Activated T-helper 1 cell treated with Interleukin-2 at 50 U/mL for 16 hours (primary cell): ENCODE measurements around the gene NEBL.
"Not testable (repeated sequence)": the region's sequence is repeated elsewhere in the genome, so short reads cannot be mapped to it uniquely, and the experiment has no call there.

Source experiments
- DNase-seq: peaks from one replicate; pipeline ENCODE4 v3.0.0-alpha.2; 2020; ENCODE audit warnings: low read depth

Gene NEBL

DNA sequence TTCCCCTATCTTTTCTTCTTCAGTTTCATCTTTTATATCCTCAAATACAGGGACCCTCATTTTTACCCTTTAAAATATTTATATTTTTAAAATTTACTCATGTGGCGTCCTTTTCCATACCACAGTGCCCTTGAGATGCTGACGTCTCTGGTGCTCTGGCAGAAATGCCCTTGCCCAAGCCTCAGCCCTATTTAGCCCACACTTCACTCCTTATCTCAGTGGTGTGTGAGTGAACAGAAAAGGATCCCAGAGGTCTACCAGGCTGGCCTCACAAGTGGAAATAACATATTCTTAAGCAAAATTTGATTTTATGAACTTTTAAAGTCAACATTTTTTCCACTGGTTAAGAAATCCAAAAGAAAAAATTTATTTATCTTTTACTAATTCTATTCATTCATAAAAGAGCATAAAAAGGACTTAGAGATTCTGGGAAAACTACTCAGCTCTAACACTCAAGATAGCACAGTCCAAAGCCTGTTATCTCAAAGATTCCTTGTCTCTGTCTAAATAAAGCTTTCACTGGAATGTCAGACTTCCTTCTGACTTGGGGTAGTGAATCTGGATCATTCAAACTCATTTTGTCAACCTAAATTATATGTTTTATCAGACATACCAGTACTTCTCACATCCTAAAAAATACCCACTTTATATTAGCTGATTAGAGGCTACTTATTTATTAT lies at the start of gene NEBL:
NEBL (minus strand) TSS at position 166 of the 680 bp plus-strand sequence; CDS start at position 60, 106 bp downstream.
- DNase-seq: no peak

DNA sequence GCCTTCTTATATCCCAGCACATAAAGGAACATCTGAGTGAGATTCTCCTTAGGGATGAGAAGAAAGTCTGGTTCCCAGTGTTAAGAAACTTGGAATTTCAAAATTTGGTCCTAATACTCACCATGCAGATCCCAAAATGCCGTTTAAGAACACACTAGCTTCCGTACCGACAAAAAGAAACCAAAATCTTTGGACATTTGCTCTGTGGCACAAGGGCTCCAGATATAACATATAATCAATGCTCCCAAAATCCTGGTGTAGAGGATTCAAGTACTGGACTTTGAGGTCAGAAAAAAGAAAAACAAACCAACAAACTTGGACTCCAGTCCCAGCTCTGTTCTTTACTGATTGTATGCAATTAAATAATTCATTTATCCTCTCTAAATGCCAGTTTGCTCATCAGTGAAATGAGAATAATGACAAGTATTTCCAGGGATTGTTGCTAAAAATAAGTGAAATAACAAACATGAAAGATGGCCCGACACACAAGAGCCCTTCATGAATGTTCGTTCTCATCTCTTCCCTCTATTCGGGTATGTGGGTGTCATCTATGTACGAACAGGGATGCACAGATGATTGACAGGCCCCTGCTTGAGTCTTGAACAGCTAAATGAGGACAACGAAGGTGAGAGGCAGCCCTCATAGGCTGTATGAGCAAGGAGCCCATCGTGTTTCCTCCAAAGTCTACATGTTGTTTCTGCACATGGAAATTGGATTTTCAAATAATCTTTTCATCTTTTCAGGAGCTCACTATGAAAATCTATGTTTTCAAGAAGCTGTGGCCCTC lies 48.6 kb upstream of the NEBL start:
- DNase-seq: no peak

DNA sequence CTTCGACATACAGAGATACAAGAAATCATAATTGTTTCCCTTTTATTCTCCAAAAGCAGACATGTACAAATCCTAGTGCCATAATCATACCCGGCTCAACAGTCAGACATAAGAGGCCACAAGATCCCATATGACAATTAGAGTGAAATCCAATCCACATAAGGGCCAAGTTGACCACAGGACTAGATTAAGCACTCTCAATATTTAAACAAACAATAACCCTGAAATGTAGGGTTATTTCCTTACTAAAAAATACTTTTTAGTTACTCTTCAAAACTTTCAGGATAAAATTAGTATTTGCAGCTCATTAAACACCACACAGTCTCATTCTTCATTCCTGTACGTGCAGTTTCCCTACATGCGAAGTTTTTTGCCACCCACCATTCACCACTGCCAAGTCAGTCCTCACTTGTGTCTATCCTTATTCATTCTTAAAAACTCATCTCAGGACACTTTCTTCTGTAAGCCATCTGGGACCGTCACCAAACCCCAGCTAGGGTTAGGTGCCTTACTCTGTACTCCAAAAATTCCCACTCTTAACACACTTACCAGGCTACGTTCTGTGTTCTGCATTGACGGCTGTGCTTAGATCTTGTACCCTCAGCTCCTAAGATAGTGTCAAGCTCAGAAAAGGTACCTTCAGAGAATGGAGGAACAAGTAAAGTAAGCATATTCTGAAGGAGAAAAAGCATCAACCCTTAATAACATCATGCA lies 47.8 kb upstream of the NEBL start:
- DNase-seq: no peak

GRCh38 chr10:20939414-20939813 lies 42.3 kb upstream of the NEBL start:
- DNase-seq: not testable (repeated sequence)

GRCh38 chr10:20936396-20936795 lies 39.3 kb upstream of the NEBL start:
- DNase-seq: no peak

DNA sequence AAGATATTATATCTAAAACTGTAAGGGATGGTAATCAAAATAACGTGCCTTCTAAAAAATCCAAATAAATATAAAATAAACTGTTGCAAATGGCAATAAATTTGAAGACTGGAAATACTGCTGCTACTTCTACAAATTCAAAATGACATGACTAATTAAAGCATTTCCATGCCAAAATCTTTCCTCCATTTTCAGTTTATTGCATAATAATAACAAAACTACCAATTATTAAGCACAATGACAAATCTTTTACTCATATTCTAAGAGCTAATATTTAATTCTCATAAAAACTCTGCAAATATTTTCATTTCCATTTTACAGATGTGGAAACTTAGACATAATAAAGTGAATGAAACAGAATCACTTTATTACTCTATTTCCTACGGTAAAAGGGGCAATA lies 38.8 kb upstream of the NEBL start:
- DNase-seq: no peak

- DNase-seq: no peak
Observed at GRCh38 chr10:20935301-20935700, 38.2 kb upstream of the NEBL start.

DNA sequence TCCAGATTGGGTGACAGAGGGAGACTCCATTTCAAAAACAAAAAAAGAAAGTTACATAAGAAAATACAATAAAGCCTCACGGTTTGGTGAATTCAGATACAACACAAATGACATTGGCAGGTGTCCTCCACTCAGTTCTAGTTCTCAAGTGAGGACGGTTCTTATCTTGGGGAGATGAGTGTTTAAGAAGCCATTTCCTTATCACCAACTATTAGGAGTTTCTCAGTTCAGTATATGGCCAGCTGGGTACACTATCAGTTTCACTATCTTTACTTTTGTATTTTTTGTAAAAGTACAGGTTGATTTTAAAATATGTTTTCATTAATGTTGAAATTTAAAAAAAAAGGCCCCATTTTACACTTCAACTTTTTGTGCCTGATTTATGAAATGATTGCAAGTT lies 36.6 kb upstream of the NEBL start:
- DNase-seq: no peak

- DNase-seq: no peak
Observed at GRCh38 chr10:20932606-20933126, 35.6 kb upstream of the NEBL start.

GRCh38 chr10:20931156-20931795 lies 34.2 kb upstream of the NEBL start:
- no peak for DNase-seq

GRCh38 chr10:20927456-20927855 lies 30.3 kb upstream of the NEBL start:
- no peak for DNase-seq

GRCh38 chr10:20922451-20922850 lies 25.3 kb upstream of the NEBL start:
- no peak for DNase-seq

DNA sequence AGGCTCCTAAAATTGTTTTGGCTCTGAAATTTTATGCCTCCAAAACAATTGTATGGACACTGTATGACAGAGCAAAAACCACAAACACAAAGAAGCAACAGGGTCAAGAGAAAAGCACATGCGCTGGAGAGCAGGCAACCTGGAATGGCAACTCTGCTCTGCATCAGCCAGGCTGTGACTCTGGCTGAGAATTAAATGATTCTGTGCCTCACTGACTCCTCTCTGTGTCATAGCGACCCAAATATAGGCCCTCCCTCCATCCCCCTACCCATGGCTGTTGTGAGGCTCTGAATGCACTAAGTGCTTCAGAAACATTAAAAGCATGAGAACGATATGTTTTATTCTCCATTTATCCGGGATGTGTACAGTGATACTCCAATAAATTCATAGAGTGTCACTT lies 24.9 kb upstream of the NEBL start:
- DNase-seq: no peak

- no peak for DNase-seq
Observed at GRCh38 chr10:20920061-20920460, 22.9 kb upstream of the NEBL start.

- DNase-seq: no peak
Observed at GRCh38 chr10:20919481-20919880, 22.4 kb upstream of the NEBL start.

GRCh38 chr10:20916976-20917375 lies 19.9 kb upstream of the NEBL start:
- DNase-seq: no peak

GRCh38 chr10:20912969-20913368 lies 15.9 kb upstream of the NEBL start:
- DNase-seq: no peak

DNA sequence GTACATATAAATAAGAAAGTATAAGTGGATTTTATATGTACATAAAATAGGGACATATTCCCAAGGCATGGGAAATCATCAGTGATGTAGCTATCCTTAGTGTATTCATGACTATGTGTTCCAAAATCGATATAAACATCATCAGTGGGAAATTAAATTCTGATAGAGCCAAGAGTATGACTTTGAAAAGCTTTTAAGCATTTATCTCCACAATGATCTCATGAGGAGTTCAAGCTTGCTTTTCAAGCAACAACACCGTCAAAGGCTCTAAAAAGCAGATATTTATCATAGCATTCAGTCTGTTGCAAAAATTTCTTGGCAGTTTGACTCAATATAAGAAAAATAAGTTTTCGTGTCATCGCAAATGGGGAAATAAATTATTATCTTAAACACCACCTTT lies 14.5 kb upstream of the NEBL start:
- no peak for DNase-seq

GRCh38 chr10:20909801-20910200 lies 12.7 kb upstream of the NEBL start:
- DNase-seq: no peak

- DNase-seq: no peak
Observed at GRCh38 chr10:20908391-20908790, 11.3 kb upstream of the NEBL start.

DNA sequence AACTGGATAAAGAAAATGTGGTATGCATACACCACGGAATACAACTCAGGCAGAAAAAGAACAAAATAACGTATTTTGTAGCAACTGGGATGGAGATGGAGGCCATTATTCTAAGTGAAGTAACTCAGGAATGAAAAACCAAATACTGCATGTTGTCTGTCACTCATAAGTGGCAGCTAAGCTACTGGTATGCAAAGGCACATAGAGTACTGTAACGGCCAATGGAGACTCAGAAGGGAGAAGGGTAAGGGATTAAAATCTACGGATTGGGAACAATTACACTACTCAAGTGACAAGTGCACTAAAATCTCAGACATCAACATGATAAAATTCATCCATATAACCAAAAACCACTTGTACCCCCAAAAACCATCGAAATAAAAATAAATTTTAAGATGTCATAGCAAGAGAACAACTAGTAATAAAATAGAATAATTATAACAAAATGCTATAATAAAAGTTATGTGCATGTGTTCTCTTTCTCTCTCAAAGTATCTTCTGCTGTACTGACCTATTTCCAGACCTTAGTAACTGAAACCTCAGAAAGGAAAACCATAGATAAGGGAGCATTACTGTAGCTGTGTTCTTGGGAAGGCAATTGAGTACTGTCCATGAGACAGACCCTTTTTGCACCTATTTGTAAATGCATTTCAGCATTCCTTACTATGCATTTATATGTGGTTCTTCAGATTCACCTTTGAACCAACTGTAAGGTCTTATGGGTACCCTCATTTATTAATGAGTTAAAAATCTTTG lies 6.7 kb upstream of the NEBL start:
- DNase-seq: no peak

- no peak for DNase-seq
Observed at GRCh38 chr10:20901110-20901509, 4.0 kb upstream of the NEBL start.
